Activated CD8-positive, alpha-beta memory T cell treated with anti-CD3 and anti-CD28 coated beads, Interleukin-2, amount 50 U/mL, for 48 hours (primary cell): ENCODE results near the gene PURA.
A peak's percentile ranks its signal among the peaks of the same experiment; 100 is the strongest.

Experiments
- DNase-seq: peaks from one replicate; pipeline ENCODE4 v3.0.0-alpha.2; 2020

PURA gene

DNA sequence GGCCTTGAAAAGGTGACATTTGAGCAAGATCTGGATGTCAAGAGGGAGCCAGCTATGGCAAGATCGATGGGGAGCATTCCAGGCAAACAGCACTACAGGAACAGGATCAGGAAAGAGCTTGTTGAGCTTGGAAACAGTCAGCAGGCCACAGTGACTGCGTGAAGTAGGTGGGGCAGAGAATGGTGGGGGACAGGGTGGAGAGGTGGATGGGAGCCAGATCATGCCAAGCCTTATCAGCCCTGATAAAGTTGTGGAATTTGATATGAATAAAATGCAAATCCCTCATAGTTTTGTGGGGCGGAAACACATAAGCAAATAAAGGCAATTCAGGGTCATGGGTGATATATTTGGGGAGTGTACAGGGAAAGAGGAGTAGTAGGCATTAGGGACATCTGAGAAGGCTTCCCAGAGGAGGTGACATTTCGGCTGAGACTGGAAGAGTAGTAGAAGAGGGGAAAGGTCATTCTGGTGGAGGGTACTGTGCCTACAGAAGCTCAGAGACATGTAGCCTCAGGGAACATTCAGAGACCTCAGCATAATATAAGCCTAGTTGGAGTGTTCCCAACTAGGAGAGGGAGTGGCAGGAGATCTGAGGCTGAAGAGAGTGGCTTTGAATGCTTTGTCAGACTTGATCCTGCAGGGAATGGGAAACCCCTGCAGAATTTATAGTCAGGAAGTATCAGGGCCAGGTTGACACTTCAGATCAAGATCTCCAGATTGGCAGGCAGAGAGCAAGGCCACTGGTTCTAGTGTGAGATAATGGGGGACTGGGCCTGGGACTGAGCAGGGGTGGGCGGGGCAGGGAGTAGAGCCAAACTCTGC lies 51.4 kb downstream of the PURA start:
- no peak for DNase-seq

- no peak for DNase-seq
Observed at GRCh38 chr5:140165923-140166270, 52.0 kb downstream of the PURA start.

- no peak for DNase-seq
Observed at GRCh38 chr5:140166911-140167310, 53.0 kb downstream of the PURA start.

DNA sequence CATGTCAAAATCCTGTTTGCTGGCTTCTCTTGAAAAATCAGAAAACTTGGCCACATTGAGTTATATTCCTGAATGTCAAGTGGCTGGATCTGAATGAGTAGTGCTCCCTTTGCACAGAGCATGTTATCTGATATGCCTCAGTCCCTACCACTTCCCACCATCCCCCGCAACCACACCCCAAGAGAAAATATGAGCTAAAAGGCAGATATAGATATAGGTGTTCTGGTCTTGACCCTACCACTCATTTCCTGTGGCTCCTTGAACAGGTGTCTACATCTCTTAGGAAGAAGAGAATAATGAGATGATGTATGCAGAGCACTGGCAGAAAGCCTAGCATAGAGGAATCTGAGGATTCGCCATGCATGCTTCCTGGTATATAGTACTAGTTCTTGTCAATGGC lies 54.5 kb downstream of the PURA start:
- DNase-seq: no peak

DNA sequence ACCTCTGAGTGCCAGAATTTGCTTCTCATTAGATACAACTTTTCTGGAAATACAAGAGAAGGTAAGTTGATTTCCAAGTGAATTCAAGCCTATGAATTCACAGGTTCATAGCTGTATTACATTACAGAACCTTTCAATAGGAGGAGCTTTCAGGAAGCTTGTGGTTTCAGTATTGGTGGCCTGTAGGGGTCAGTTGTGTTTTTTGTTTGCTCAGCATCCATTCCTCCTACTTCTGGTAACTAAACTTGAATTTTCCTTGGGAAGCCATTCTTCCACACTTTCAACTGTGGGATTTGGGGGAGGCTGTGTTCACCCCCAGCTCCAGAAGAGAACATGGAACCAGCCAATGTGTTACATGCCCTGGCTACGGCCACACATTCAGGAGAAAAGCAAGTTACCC lies 55.5 kb downstream of the PURA start:
- DNase-seq: no peak

- no peak for DNase-seq
Observed at GRCh38 chr5:140172483-140172882, 58.6 kb downstream of the PURA start.

DNA sequence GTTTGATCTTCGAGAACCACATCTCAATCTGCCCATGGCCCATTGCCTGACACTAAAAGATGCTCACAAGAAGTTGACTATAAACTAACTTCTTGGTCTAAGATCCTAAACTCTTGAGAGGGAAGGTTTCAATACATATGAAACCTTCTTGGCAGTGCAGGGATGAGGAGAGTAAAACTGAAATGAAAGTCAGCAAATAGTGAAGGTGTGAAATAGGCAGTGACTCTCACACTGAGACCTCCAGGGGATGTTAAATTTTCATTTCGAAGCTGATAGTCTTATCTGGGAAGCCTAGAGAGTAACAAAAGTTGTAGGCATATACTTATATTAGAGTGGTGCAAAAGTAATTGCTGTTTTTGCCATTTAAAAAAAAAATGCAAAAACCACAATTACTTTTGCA lies 60.1 kb downstream of the PURA start:
- DNase-seq: no peak

DNA sequence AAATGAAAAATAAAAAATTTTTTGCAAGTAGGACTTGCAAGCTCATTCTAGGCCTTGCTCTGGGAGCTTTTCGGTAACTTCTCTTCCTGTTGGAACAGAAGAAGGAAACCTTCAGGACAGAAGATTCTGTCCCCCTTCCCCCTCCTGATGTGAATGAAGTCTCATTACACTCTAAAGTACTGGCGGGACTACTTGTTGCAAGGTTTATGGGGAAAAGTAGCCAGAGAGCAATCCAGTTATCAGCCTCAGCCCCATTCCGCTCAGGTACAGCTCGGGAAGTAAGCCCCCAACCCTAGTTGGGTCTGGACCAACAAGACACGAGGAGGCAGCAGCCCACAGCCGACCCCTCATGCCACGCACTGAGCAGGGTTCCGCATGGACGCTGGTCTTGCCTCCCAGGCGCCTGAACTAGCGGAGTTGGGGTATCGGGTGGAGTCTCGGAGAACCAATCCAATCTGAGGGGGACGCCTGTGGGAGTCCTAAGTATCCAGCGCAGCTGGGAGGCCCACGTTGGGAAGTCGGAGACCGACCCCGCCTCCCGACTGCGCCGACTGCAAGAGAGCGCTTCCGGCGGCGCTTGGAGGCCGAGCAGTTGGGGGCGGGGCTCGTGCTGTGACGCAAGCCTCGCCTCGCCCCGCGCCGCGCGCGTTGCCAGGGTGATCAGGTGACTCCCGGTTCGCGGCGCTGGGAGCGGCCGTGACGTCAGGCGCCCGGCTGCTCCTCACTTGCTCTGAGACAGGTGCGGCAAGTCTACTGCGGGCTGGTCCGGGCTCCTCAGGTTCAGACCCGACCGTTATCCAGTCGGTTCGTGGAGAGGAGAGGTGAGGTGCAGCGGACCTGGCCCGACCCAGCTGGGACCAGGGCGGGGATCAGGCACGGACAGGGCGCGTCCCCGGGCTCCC lies 60.8 kb downstream of the PURA start, which contains the start of gene CYSTM1:
Gene CYSTM1 (plus strand): TSS at position 724 of the 902 bp plus-strand sequence. CDS start 19,278 bp downstream, outside the sequence.
- DNase-seq: peak; percentile 98
